HepG2 (cell line): ENCODE results near the gene AGPAT3. TPM values are rescaled to one million over a fixed set of nuclear protein-coding genes. Genes with fewer than 3 reads are reported as not detected.

Experiments
- HBP1 ChIP-seq: IDR thresholded peaks from 2 replicates; pipeline ENCODE4 v1.6.1; 2016; ENCODE audit warnings: low read depth, control low read depth
- LCORL ChIP-seq, 2 experiments: fragments of 450-650 bp in 1 of 2; sonication (generic) in 1 of 2; formaldehyde crosslinking in 1 of 2; IDR thresholded peaks; 2 replicates each; pipeline versions ENCODE4 v1.5.0 to v1.6.1; 2017 to 2020; ENCODE audit warnings: antibody characterized with exemption in 1 of 2, missing genetic modification reagents in 1 of 2
- MEF2D ChIP-seq: sonication (generic); formaldehyde crosslinking; IDR thresholded peaks from 2 replicates; pipeline ENCODE4 v1.5.1; 2020; ENCODE audit warnings: mild to moderate bottlenecking, missing genetic modification reagents
- ZBTB40 ChIP-seq, 2 experiments: fragments of 450-650 bp in 1 of 2; sonication (generic) in 1 of 2; formaldehyde crosslinking in 1 of 2; IDR thresholded peaks; 2 replicates each; pipeline versions ENCODE4 v1.6.1 to v1.8.0; 2016 to 2022; ENCODE audit warnings: antibody characterized with exemption in 1 of 2, mild to moderate bottlenecking in 1 of 2, missing genetic modification reagents in 1 of 2
- ZFY ChIP-seq: sonication (generic); formaldehyde crosslinking; IDR thresholded peaks from 2 replicates; pipeline ENCODE4 v1.4.0; 2020; ENCODE audit warnings: missing genetic modification reagents
- ZNF205 ChIP-seq: IDR thresholded peaks from 2 replicates; pipeline ENCODE4 v1.6.1; 2018; ENCODE audit warnings: missing biosample characterization, missing genetic modification reagents
- ZNF232 ChIP-seq: sonication (generic); formaldehyde crosslinking; IDR thresholded peaks from 2 replicates; pipeline ENCODE4 v1.4.0; 2020; ENCODE audit warnings: missing genetic modification reagents, borderline replicate concordance
- ZNF383 ChIP-seq: sonication (generic); formaldehyde crosslinking; IDR thresholded peaks from 2 replicates; pipeline ENCODE4 v1.4.0; 2020; ENCODE audit warnings: missing genetic modification reagents, mild to moderate bottlenecking, borderline replicate concordance
- ZNF441 ChIP-seq: sonication (generic); formaldehyde crosslinking; IDR thresholded peaks from 2 replicates; pipeline ENCODE4 v1.7.0; 2021; ENCODE audit warnings: missing genetic modification reagents, borderline replicate concordance
- ZNF484 ChIP-seq: sonication (generic); formaldehyde crosslinking; IDR thresholded peaks from 2 replicates; pipeline ENCODE4 v1.5.1; 2020; ENCODE audit warnings: mild to moderate bottlenecking, low read depth, missing genetic modification reagents, borderline replicate concordance
- ZNF510 ChIP-seq: sonication (generic); formaldehyde crosslinking; IDR thresholded peaks from 2 replicates; pipeline ENCODE4 v1.4.0; 2020; ENCODE audit warnings: low read depth, mild to moderate bottlenecking, missing genetic modification reagents
- ZNF713 ChIP-seq: sonication (generic); formaldehyde crosslinking; IDR thresholded peaks from 2 replicates; pipeline ENCODE4 v1.4.0; 2020; ENCODE audit warnings: mild to moderate bottlenecking, missing genetic modification reagents
- polyA plus RNA-seq, 8 experiments: library from polyadenylated mRNA; depleted of rRNA in 3 of 8; stranded (reverse) in 7 of 8; unstranded in 1 of 8; fragments of >200 nt; fragmentation: Illumina TruSeq in 4 of 8; extraction: Trizol in 4 of 8; gene quantifications; 2 replicates each; pipeline versions ENCODE4 v1.2.1 to v1.2.3, GENCODE V29; 2011 to 2016; ENCODE audit warnings: low read depth in 4 of 8, missing spikeins in 1 of 8, mixed read lengths in 1 of 8; ENCODE audit not compliant: insufficient read depth in 1 of 8
- total RNA-seq, 5 experiments: library from RNA; depleted of rRNA; stranded (reverse); fragments of >200 nt; fragmentation: Illumina TruSeq; extraction: Trizol; gene quantifications; 2 replicates each; pipeline ENCODE4 v1.2.3, GENCODE V29; 2016; ENCODE audit warnings: low read depth in 1 of 5
- TF ChIP-seq, protein P1 (sequence below): fragments of 450-650 bp; IDR thresholded peaks from 2 replicates; pipeline ENCODE4 v1.6.1; 2017
- TF ChIP-seq, protein P2 (sequence below): sonication (generic); formaldehyde crosslinking; IDR thresholded peaks from 2 replicates; pipeline ENCODE4 v1.4.0; 2020; ENCODE audit warnings: missing genetic modification reagents

AGPAT3 gene
- total and polyA plus RNA-seq, 2 of the 13 experiments (the other 11 are each of a cell fraction or from before 2014, with no cell fraction given): 32.2 to 54.4 TPM

- TF ChIP-seq ZBTB40 (IDR thresholded peaks at IDR 0.05) (no peak), ZBTB40 (CRISPR knock-in tag; IDR thresholded peaks at IDR 0.05) (0 out of 2 replicates have a peak, but pooled peaks have one; percentile 21), ZFY (peak; percentile 30), ZNF510 (CRISPR knock-in tag) (no peak), MEF2D (CRISPR knock-in tag) (no peak), ZNF383 (CRISPR knock-in tag) (no peak), LCORL (IDR thresholded peaks at IDR 0.05) (no peak), LCORL (CRISPR knock-in tag; IDR thresholded peaks at IDR 0.05) (peak; percentile 38; the same call in 1 of the 2 replicates), ZNF205 (CRISPR knock-in tag) (peak; percentile 96), ZNF232 (CRISPR knock-in tag) (no peak), ZNF484 (no peak), HBP1 (CRISPR knock-in tag) (no peak), ZNF713 (CRISPR knock-in tag) (no peak), ZNF441 (CRISPR knock-in tag) (0 out of 2 replicates have a peak, but pooled peaks have one; percentile 38)
- TF ChIP-seq, protein P1, sequence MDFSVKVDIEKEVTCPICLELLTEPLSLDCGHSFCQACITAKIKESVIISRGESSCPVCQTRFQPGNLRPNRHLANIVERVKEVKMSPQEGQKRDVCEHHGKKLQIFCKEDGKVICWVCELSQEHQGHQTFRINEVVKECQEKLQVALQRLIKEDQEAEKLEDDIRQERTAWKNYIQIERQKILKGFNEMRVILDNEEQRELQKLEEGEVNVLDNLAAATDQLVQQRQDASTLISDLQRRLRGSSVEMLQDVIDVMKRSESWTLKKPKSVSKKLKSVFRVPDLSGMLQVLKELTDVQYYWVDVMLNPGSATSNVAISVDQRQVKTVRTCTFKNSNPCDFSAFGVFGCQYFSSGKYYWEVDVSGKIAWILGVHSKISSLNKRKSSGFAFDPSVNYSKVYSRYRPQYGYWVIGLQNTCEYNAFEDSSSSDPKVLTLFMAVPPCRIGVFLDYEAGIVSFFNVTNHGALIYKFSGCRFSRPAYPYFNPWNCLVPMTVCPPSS: no peak
- TF ChIP-seq, protein P2, sequence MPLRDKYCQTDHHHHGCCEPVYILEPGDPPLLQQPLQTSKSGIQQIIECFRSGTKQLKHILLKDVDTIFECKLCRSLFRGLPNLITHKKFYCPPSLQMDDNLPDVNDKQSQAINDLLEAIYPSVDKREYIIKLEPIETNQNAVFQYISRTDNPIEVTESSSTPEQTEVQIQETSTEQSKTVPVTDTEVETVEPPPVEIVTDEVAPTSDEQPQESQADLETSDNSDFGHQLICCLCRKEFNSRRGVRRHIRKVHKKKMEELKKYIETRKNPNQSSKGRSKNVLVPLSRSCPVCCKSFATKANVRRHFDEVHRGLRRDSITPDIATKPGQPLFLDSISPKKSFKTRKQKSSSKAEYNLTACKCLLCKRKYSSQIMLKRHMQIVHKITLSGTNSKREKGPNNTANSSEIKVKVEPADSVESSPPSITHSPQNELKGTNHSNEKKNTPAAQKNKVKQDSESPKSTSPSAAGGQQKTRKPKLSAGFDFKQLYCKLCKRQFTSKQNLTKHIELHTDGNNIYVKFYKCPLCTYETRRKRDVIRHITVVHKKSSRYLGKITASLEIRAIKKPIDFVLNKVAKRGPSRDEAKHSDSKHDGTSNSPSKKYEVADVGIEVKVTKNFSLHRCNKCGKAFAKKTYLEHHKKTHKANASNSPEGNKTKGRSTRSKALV: no peak
Measured at GRCh38 chr21:44012474-44013379, 147.7 kb downstream of the AGPAT3 start (continued).
